Measurements from ENCODE around the gene HSF2.

DNA sequence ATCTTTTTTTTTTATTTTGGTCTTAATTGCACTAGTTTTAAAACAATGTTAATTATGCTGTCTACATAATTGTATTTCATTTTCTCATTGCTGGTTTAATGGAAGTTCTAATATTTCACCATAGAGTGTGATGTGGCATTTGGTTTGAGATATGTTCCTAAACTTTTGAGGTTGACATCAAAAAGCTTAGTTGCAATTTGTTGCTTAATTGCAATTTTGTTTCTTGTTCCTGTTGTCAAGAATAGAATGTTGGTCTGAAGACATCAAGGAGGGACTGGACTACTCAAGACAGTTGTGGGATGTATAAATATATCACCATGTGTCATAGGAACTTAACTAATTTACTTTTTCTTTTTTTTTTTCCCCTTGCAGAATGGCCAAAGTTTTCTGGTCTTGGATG lies 12.5 kb downstream of the HSF2 start:
- TF ChIP-seq, protein P1, sequence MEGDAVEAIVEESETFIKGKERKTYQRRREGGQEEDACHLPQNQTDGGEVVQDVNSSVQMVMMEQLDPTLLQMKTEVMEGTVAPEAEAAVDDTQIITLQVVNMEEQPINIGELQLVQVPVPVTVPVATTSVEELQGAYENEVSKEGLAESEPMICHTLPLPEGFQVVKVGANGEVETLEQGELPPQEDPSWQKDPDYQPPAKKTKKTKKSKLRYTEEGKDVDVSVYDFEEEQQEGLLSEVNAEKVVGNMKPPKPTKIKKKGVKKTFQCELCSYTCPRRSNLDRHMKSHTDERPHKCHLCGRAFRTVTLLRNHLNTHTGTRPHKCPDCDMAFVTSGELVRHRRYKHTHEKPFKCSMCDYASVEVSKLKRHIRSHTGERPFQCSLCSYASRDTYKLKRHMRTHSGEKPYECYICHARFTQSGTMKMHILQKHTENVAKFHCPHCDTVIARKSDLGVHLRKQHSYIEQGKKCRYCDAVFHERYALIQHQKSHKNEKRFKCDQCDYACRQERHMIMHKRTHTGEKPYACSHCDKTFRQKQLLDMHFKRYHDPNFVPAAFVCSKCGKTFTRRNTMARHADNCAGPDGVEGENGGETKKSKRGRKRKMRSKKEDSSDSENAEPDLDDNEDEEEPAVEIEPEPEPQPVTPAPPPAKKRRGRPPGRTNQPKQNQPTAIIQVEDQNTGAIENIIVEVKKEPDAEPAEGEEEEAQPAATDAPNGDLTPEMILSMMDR (conservative IDR thresholded peaks at IDR 0.05 in 1 of 2, IDR thresholded peaks at IDR 0.05 in 1 of 2; ENCODE audit: low read depth in 1 of 2, low read length in 2 of 2) = no peak
- no peak for TF ChIP-seq EZH2 (IDR thresholded peaks at IDR 0.05; ENCODE audit: low read length, missing control alignments)

All from fibroblast of lung (primary cell).